ENCODE results near the gene DNAJC4.

DNAJC4 gene

GRCh38 chr11:64230985-64231365 is 627 bp downstream of the DNAJC4 start:
- peak overlapping the region; percentile 80 for H3K4me3 ChIP-seq (ENCODE audit: low read length)
- no peak for DNase-seq (ENCODE audit: low read depth)
- no peak for TF ChIP-seq CTCF (IDR thresholded peaks at IDR 0.05; ENCODE audit: insufficient read depth, low read depth, low read length, missing control alignments)

DNA sequence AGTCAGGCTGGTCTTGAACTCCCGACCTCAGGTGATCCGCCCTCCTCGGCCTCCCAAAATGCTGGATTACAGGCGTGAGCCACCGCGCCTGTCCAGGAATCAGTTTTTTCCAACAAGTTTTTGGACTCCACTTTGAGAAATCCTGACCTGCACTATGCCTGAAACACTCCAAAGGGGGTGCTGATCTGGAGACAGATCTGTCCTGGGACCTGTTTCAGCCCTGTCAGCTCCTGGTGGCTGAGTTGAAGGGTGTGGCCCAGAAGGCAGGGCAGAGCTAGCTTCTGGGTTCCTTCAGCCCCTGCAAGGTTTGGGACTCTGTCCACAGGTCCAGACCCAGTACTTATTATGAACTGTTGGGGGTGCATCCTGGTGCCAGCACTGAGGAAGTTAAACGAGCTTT is 1.2 kb downstream of the DNAJC4 start:
- no peak for DNase-seq (ENCODE audit: low read depth)
- no peak overlapping the region for H3K4me3 ChIP-seq (ENCODE audit: low read length)
- TF ChIP-seq CTCF (IDR thresholded peaks at IDR 0.05; ENCODE audit: insufficient read depth, low read depth, low read length, missing control alignments), result no peak

DNA sequence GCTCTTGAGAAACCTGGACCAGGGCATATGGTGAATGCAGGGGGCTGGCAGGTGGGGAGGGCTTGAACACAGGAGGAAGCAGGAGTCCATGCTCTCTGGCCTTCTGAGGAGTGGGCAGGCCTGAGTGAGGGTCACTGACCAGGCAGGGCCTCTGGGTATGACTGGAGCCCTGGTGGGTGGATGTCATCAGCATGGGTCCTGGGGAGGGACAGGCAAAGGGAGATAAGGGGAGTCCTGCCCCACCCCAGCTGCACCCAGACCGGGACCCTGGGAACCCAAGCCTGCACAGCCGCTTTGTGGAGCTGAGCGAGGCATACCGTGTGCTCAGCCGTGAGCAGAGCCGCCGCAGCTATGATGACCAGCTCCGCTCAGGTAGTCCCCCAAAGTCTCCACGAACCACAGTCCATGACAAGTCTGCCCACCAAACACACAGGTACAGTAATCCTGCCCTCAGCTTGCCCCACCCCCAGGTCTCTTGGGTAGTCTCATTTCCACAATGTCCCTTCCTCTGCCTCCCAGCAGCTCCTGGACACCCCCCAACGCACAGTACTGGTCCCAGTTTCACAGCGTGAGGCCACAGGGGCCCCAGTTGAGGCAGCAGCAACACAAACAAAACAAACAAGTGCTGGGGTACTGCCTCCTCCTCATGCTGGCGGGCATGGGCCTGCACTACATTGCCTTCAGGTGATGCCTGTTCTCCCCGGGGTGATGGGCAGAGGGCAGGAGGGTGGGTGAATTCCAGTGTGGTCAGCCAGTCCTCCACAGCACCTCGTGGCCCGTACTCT is 2.0 kb downstream of the DNAJC4 start:
- no peak for DNase-seq (ENCODE audit: low read depth)
- H3K4me3 ChIP-seq (ENCODE audit: low read length), result no peak overlapping the region
- TF ChIP-seq CTCF (IDR thresholded peaks at IDR 0.05; ENCODE audit: insufficient read depth, low read depth, low read length, missing control alignments), result no peak

GRCh38 chr11:64232967-64233315 is 2.6 kb downstream of the DNAJC4 start:
- DNase-seq (ENCODE audit: low read depth), result no peak
- no peak overlapping the region for H3K4me3 ChIP-seq (ENCODE audit: low read length)
- no peak for TF ChIP-seq CTCF (IDR thresholded peaks at IDR 0.05; ENCODE audit: insufficient read depth, low read depth, low read length, missing control alignments)

DNA sequence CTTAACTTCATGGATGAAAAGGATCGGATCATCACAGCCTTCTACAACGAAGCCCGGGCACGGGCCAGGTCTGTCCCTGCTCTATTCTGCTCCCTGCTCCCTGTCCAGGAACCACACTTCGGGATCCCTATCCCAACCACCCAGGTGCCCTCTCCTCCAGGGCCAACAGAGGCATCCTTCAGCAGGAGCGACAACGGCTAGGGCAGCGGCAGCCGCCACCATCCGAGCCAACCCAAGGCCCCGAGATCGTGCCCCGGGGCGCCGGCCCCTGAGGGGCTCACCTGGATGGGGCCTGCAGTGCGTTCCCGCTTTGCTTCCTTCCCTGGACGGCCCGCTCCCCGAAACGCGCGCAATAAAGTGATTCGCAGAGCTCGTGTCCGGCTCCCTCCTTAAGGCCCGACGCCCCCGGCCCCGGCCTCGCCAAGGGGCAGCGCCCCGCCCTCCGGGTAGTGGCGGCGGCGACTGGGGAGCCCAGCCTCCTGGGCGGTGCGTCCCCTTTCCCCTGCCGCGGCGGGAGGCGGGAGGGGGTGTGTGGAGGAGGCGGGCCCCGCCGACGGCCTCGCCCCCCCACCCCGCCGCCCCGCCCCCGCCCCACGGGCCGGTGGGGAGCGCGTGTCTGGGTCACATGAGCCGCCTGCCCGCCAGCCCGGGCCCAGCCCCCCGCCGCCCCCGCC is 3.7 kb downstream of the DNAJC4 start, which contains the start of gene VEGFB:
TSS of gene VEGFB (plus strand) at position 672 of the 674 bp plus-strand sequence. CDS start 250 bp downstream, outside the sequence.
- peak; percentile 51 for DNase-seq (ENCODE audit: low read depth)
- no peak for TF ChIP-seq CTCF (IDR thresholded peaks at IDR 0.05; ENCODE audit: insufficient read depth, low read depth, low read length, missing control alignments)
- peak within 1 kb of the TSS; percentile 48 for H3K4me3 ChIP-seq (ENCODE audit: low read length)

DNA sequence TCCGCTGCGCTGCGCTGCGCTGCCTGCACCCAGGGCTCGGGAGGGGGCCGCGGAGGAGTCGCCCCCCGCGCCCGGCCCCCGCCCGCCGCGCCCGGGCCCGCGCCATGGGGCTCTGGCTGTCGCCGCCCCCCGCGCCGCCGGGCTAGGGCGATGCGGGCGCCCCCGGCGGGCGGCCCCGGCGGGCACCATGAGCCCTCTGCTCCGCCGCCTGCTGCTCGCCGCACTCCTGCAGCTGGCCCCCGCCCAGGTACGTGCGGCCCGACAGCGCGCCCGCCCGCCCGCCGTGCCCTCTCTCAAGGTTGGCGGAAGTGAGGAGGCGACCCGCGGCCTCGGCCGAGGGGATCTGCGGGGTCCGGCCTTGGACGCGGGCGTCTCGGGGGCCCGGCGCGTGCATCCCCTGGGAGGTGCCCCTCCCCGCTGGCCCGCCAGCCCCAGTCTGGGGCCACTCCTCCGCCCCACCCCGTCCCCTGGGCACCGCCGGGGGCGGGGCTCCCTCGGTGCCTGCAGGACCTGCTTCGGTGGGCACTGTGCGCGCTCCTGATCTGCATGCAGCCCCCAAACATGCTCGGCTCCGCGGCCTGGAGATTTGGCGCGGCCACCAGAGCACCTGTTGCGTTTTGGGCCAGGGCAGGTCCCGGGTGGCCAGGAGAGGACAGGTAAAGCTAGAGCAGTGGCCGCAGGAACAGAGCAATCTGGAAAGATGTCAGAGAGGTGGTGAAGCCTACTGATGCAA is 4.5 kb downstream of the DNAJC4 start:
- DNase-seq (ENCODE audit: low read depth), result no peak
- peak overlapping the region; percentile 43 for H3K4me3 ChIP-seq (ENCODE audit: low read length)
- TF ChIP-seq CTCF (IDR thresholded peaks at IDR 0.05; ENCODE audit: insufficient read depth, low read depth, low read length, missing control alignments), result no peak
